Activated T-cell treated with anti-CD3 and anti-CD28 coated beads, Interleukin-2, amount 50 U/mL, for 48 hours (primary cell): Measurements from ENCODE around the gene MEP1A.
"Not testable (repeated sequence)": the region's sequence is repeated elsewhere in the genome, so short reads cannot be mapped to it uniquely, and the experiment has no call there.

Experiments used
- DNase-seq, 2 experiments: peaks; one replicate each; pipeline ENCODE4 v3.0.0-alpha.2; 2020

The MEP1A gene

GRCh38 chr6:46777476-46778346, 15.5 kb upstream of the MEP1A start:
- DNase-seq = no peak

- DNase-seq = peak; percentile 20 to 26
Measured at GRCh38 chr6:46781478-46782378, 11.5 kb upstream of the MEP1A start.

GRCh38 chr6:46784535-46784934, 8.7 kb upstream of the MEP1A start:
- DNase-seq = no peak

- DNase-seq = no peak
Measured at GRCh38 chr6:46787871-46788540, 5.2 kb upstream of the MEP1A start.

GRCh38 chr6:46788791-46789190, 4.4 kb upstream of the MEP1A start:
- no peak for DNase-seq

- DNase-seq = no peak
Measured at GRCh38 chr6:46789434-46790354, 3.5 kb upstream of the MEP1A start.

- DNase-seq = no peak
Measured at GRCh38 chr6:46790355-46790874, 2.8 kb upstream of the MEP1A start.

GRCh38 chr6:46792635-46793034, 554 bp upstream of the MEP1A start:
- DNase-seq = no peak

GRCh38 chr6:46794068-46794467, 879 bp downstream of the MEP1A start:
- no peak for DNase-seq

- no peak for DNase-seq
Measured at GRCh38 chr6:46795816-46796215, 2.6 kb downstream of the MEP1A start.

- no peak for DNase-seq
Measured at GRCh38 chr6:46796848-46797580, 3.8 kb downstream of the MEP1A start.

- no peak for DNase-seq
Measured at GRCh38 chr6:46799657-46800056, 6.5 kb downstream of the MEP1A start.

- DNase-seq = no peak
Measured at GRCh38 chr6:46808806-46809205, 15.6 kb downstream of the MEP1A start.

- DNase-seq = no peak
Measured at GRCh38 chr6:46815130-46815529, 21.9 kb downstream of the MEP1A start.

GRCh38 chr6:46816626-46817025, 23.4 kb downstream of the MEP1A start:
- DNase-seq = no peak

- DNase-seq = no peak
Measured at GRCh38 chr6:46819561-46819960, 26.4 kb downstream of the MEP1A start.

GRCh38 chr6:46821458-46821881, 28.3 kb downstream of the MEP1A start:
- DNase-seq = no peak

- DNase-seq = no peak
Measured at GRCh38 chr6:46828939-46829338, 35.8 kb downstream of the MEP1A start.

GRCh38 chr6:46832816-46833215, 39.6 kb downstream of the MEP1A start:
- DNase-seq = no peak

- not testable (repeated sequence) for DNase-seq
Measured at GRCh38 chr6:46834257-46834916, 41.2 kb downstream of the MEP1A start.
